ENCODE measurements around the gene PTPRK.

The PTPRK gene

DNA sequence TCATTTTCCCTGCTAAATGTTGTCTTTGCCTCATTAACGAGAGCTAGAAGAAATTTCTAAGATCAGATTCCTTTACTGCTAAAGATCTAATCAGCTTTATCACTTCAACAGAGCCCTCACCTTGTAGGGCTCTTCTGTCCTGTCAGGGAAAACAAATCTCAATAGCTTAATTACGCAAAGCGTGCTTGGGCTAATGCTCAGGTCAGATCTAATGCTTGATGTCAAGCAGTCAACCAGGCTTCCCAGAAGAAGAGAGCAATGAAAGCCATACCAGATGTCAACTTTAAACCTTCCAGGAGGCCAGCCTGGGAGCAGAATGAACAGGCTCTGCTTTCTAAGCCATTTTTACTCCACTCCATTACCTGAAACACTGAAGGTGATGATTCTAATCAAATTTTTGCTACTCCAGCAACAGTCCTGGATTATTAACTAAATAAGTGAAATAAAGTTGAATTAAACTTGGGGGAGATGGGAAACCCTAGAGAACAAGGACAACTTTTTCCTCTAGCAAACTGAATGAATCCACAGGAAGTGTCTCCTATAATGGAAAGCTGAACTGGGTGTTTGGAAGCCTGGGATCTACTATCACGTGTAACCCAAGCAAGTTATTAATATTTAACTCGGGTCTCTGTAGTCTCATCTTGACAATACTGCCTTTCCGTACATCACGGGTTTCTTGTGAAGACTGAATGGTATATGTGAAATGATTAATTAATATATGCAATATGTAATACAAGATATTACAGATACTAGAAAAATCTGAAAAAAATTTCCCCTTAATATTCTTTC, 273.7 kb downstream of the PTPRK start:
- no peak for DNase-seq (ENCODE audit: low spot score)

DNA sequence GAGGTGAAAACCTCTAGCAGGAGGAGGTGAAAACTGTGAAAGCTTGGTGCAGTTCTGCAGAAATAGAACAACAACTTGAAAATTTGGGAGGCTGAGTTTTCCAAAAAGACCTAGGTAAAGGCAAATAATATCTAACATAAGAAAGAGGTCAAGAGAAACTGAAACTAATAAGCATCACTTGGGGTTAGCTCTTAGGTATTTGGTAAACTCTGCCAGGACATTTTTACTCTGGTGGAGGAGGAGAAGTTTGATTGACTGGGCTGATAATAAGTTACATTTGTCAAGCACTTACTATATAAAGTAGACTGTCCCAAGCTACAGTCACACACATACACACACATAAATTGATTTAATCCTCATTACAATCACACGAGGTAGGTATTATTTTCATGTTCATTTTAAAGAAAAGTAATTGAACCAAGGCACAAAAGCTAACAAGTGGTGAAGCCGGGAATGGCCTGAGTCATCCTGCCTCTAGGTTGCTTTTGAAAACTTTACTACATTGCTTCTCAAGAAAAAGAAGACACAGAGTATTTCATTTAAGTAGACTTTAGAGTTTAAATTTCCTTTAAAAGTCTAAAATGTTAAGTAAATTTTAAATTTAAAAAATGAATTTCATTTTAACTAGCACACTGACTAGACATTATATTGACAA, 275.5 kb downstream of the PTPRK start:
- DNase-seq (ENCODE audit: low spot score), result no peak

DNA sequence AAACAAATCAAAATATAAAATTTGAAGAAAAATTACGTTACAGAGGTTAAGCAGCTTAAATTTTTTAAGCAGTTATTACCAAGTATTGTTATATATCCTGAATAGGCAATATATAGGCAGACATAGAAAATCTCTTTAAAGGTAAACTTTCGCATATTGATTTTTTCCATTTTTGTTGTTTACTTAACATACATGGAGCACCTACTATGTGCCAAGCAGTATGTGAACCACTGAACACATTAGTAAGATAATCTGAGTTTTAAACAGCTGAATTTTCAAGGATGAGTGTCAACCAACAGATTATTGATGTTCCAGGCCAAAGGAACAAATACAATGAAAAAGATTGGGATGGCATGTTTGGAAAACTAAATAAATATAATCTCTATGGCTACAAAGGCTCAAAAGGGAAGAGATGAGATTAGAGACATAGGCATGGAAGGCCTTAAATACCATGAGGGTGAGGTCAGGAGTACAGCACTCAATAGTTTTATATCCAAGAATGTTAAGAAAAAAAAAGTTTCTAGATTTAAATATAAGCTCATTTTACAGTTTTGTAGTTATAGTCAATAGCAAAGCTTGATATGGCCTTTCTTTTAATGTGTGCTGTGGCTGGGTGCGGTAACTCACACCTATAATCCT, 277.5 kb downstream of the PTPRK start:
- no peak for DNase-seq (ENCODE audit: low spot score)

DNA sequence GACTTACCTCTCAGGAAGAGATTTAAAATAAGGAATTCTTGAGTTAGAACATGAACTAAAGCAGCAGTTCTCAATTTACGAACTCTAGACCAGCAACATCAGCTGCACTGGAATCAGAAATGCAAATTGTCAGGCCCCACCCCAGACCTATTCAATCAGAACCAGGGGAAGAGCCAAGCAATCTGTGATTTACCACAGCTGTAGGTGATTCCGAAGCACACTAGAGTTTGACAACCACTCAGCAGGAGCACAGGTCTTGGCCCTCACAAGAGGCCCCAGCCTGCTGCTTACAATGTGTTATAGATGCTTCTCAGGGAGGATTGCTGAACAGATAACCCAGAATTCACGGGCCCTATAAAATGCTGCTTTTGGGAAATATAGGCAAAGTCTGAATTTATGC, 279.2 kb downstream of the PTPRK start:
- DNase-seq (ENCODE audit: low spot score), result no peak

DNA sequence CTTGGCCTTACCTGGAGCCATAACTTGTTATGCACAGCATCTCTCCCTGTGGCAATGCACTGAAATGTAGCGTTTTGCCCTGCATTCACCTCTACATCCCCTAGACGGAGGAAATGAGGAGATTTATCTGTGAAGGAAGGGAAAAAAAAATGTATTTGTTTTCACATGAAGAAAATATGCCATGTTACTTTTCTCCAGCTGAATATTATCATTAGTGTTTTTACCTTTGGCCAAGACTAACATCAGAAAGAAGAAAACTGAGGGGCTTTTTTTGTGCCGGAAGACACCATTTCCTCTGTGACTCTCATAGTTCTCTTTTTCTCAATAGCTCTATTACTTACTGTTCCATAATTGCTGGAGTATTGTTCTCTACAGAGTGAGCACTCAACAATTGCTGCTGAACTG, 280.4 kb downstream of the PTPRK start:
- DNase-seq (ENCODE audit: low spot score), result no peak

DNA sequence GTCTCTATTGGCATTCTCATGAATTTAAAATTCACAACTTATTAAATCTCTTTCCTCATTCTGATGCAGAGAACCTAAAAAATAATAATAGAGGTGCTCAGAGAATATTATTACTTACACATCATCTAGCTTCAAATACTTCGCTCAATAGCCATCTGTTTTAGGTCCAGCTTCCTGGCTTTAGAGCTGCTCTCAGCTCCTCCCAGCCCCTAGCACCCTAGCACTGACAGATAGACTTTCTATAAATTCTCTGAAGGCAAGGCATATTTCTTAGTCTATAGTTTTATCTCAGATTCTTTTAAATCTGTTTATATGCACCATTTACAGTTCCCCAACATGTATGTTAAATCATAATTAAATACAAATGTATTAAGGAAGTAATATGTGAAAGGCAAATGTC, 281.3 kb downstream of the PTPRK start:
- no peak for DNase-seq (ENCODE audit: low spot score)

DNA sequence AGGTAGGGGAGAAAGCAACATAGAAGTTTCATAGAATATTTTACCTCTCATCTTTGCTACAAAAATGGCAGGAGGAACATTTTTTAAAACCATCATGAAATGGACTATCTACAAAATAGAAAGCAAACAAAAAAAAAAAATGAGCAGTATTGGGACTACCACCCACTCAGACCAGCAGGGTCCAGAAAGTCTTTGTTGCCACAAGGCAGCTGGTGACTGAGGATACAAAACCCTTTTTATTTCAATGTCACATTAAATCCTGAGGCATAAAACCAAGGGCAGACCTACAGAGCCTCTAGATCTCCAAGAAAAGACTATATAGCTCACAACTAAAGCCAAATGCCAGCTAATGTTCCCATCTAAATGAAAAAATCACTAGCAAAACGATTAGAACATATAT, 282.2 kb downstream of the PTPRK start:
- no peak for DNase-seq (ENCODE audit: low spot score)

DNA sequence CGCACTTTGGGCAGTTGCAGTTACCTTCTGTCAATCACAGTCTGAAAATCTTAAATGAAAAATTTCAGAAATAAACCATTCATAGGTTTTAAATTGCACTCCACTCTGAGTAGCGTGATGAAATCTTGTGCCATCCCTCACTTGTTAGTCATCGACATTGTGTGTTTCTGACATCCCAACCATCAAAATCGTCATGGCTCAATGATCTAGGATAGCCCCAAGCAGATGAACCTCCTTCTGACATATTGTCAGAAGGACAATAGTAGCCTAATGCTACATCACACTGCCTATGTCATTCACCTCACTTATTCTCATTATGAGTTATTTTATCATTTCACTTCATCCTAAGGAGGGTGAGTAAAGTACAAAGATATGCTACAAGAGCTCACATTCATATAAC, 284.8 kb downstream of the PTPRK start:
- no peak for DNase-seq (ENCODE audit: low spot score)

DNA sequence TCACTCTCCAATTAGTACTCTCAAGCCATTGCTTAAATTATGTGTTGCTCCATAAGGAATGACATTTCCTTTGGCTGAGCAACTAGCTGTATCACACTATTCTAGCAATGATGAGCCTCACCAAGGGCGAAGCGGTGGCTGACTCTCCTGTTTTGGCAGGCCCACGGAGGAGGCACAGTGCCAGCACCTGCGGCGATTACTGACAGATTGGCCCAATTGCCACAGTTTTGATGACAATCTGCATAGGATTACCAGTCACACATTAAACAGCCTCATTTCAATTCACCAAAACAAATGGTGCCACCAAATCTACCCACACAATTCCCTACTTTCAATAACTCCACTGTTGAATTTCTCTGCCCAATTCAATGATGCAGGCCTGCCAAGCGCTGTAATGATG, 286.9 kb downstream of the PTPRK start:
- peak; percentile 94 for DNase-seq (ENCODE audit: low spot score)

DNA sequence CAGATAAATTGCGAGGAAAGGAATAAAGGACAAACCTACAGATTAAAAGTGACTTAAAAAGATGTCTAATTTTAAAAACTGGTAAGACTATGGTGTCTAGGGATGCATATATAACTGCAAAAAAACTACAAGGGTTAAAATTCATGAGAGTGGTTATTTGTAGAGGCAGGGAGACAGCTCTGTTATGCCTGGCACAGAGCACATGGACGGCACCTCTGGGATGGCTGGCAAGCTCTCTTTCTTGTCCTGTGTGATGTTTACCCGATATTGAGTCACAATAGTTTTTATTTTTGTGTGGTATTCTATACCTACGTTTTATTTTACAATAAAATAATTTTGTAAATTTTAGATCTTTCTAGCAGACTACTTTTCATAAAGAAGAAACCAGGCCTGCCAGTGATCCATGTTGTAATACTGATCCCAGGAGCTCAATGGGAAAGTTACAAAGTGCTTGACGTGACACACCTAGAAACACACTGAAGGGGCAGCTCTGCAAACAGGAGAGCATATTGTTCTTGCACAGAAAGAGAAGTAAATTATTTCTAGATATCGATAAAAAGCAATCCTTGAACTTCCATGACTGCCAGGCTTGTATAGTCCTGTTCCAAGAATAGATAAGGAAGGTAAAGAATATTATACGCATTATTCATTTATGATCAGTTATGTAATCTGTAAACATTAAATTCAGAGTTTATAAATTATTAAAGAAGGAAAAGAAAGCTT, 290.0 kb downstream of the PTPRK start:
- DNase-seq (ENCODE audit: low spot score), result no peak

DNA sequence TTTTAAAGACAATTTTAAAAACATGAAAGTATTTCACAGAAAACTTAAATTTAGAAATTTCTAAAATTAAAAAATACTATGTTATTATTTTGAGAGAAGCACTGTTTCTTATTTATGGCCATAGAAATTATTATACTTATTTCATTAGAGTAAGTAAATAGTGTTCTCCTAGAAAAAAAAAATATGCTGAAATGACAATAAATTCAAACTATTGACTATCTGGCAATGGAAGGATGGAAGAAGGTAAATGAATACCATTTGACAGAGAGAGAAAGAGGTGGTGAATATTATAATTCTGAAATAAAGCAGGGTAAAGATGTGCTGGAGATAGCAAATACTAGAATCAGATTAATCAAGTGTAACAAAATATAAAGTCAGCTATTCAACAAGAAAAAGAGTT, 294.8 kb downstream of the PTPRK start:
- no peak for DNase-seq (ENCODE audit: low spot score)

DNA sequence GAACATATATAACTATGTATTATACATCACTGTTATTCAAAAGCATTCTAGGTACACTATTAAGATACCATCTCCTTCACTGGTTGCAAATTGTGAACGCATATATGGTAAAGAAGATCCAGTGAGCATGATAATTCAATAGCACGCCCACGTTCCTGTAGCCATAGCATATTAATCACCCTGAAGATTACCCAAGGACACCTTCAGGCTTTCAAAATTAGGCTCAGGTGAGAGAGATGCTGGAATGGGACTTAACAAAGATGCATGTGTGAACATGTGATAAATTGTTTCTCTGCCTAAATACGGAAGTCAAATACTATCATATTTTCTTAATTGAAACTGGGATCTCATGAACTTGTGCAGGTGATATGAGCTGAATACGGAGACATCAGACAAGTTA, 303.5 kb downstream of the PTPRK start:
- DNase-seq (ENCODE audit: low spot score), result no peak

DNA sequence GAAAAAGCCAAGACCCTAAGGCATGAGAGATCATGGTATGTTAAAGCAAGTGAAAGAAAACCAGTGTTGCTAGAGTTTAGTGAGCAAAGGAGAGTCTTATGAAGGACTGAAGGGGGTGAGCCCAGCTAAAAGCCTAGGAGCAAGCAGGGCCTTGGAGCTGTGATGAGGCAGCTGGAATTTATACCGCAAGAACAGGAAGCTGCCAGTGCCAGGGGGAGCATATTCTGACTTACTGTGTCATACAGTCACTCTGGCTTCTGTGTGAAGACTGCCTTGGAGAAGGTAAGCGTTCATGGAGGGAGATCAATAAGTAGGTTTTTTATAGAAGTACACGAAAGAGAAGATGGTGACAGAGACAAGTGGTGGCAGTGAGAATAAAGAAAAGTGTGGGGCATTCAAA, 310.6 kb downstream of the PTPRK start:
- DNase-seq (ENCODE audit: low spot score), result no peak

DNA sequence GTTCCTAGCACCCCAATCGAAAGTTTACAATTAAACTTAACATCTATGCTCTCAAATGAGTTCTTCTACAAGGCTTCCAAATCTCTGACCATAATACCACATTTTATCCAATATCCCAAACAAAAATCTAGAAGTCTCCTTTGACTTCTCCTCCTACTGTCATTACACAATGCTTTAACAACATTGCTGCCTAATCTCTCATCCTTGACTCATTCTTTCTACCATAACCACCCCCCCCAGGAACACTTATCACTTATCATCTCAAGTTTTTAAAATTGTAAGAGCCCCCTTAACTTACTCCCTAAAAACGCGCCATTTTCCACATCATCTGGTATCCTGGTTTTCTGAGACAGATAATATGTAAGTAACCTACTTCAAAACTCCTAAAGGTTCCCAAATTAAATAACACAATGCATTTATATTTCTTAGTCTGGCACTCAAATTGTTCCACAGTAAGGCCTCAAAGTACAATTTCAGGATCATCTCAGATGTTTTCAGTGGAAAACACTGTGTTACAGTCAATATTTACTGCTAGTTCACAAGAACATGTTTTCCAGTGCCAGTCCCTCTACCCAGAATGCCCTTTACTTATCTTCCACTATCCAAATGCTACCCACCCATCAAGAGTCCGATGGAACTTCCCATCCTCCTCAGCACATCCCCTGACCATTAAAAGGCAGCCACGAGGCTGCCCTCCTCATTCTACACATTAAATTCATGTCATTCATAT, 311.4 kb downstream of the PTPRK start:
- DNase-seq (ENCODE audit: low spot score), result no peak

DNA sequence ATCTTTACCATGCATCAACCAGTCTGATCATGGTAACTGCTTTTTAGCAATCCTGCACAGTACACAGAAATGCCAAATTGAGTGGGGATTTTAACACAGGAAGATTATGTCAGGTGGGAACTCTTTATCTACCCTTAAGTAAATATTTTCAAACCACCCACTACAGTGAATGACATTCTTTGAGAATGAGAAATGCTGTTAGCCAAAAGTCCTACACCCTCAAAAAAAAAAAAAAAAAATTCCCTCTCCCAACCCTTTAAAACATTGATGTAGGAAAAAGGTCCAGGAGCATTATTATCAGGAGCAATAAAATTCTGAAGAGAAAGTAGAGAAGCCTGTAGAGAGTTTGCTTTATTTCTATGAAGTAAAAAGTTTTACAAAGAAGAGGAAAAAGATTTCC, 312.3 kb downstream of the PTPRK start:
- no peak for DNase-seq (ENCODE audit: low spot score)

DNA sequence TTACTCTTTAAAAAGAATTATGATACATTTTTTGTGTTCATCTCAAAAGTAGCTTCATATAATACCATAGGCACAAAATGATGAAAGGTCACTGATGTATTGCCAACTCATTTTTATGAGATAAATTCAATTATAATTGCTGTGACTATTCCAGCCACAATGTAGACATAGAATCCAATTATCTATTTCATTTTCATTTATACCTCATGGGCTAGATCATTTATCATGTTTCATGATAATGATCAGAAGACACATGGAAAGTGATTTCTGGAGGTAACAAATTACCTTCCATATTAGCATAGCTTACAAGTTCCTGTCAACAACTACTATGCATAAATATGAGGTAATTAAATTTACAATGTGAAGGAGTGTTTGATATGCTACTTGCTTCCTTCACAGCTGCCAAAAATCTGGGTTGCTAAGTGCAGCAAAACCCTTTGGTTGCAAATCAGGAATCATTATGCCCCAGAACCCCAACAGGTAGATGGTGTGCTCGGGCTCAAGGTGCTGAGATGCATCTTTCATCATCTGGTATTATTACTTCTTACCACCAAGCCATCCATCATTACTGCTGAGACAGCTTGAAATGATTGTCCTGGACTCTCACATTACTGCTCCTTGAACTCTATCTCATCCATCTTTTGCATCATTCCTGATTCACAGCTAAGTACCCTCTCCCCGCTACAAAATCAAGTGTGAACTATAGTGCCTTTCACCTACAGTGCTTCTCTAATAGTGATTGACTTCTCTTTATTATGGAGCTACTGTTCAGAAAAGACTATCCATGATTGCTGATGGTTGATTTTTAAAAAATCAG, 313.6 kb downstream of the PTPRK start:
- no peak for DNase-seq (ENCODE audit: low spot score)

DNA sequence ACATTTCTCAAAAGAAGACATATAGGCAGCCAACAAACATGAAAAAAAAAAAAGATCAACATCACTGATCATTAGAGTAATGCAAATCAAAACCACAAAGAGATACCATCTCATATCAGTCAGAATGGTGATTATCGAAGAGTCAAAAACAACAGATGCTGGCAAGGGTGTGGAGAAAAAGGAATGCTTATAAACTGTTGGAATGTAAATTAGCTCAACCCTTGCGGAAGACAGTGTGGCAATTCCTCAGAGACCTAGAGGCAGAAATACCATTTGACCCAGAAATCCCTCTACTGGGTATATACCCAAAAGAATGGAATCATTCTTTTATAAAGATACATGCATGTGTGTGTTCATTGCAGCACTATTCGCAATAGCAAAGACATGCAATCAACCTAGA, 315.8 kb downstream of the PTPRK start:
- DNase-seq (ENCODE audit: low spot score), result no peak

DNA sequence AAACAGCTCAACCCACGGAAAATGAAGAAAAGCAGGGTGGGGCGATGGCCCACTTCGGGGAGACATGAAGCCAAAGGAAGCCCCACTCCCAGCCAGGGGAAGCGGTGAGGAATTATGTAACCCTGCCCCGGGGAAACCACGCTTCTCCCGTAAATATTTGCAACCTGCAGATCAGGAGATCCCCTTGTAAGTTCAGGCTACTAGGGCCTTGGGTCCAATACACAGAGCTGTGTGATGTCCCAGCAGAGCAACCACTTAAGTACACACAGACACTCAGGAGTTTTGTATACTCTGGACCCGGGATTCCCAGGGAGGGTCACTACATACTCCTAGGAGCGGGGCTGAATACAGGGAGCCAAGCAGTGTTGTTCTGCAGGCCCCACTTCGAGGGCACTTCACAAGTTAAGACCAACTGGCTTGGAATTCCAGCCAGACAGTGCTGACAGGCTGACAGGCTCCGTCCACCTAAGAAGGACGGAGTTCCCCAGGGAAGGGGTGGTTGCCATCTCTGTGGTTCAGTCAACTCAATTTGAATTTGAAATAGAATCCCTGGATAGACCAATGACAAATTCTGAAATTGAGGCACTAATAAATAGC, 318.1 kb downstream of the PTPRK start:
- no peak for DNase-seq (ENCODE audit: low spot score)

DNA sequence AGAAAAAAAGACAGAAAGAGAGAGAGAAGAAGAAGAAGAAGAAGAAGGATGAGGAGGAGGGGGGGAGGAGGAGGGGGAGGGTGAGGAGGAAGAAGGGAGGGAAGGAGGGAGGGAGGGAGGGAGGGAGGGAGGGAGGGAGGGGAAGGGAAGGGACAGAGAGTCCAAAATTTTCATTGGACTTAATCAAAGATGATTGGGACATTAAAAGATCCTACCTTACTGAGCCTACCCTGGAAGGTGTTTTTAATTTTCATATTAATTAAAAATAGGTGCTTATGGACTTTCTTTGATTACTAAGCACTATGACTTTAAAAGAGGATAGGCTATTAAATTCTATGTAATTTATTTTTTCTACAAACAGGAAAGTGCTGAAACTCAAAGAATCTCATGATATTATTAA, 319.6 kb downstream of the PTPRK start:
- no peak for DNase-seq (ENCODE audit: low spot score)

DNA sequence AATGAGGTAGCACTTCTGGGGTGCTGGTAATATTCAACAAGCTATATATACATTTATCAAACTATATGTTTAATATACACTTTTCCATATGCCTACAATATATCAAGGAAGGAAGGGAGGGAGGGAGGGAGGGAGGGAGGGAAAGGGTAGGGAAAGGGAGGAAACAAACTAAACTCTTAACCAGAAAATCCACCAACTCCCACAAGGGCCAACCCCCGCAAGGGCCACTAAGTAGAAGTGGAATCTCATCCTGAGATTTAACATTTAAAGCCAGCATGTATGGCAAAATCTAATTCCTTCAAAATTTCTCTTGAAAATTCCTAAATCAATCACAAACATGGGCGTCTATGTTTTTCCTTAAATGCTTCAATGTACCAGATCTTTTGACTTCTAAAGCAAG, 320.9 kb downstream of the PTPRK start:
- no peak for DNase-seq (ENCODE audit: low spot score)

DNA sequence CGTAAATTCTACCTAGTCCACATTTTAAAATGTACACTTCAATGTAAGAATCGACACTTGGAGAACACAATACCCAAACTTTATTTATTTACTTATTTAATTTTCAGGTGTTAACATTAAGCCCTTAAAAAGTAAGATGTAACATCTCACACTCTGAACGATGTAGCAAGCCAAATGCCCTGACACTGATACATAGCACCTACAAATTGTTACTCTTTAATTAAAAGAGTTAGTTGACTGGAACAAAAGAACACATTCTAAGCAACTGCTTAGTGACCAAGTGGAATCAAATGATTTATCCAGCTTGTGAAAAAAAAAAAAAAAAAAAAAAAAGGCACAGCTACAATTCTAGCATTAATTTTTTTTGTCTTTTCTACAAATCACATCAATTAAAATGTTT, 327.4 kb downstream of the PTPRK start:
- DNase-seq (ENCODE audit: low spot score), result no peak

All from cerebellar cortex (tissue), 1 donor.